NCI-H526 treated with DMSO at 0.1 percent for 48 hours (cell line): ENCODE results near the gene CARS1.

Source experiments
- DNase-seq: peaks from one replicate; lab custom pipeline; 2025; lab: John Stamatoyannopoulos, UW

The CARS1 gene

GRCh38 chr11:3037945-3038271 is 19.3 kb downstream of the CARS1 start:
- DNase-seq = no peak

DNA sequence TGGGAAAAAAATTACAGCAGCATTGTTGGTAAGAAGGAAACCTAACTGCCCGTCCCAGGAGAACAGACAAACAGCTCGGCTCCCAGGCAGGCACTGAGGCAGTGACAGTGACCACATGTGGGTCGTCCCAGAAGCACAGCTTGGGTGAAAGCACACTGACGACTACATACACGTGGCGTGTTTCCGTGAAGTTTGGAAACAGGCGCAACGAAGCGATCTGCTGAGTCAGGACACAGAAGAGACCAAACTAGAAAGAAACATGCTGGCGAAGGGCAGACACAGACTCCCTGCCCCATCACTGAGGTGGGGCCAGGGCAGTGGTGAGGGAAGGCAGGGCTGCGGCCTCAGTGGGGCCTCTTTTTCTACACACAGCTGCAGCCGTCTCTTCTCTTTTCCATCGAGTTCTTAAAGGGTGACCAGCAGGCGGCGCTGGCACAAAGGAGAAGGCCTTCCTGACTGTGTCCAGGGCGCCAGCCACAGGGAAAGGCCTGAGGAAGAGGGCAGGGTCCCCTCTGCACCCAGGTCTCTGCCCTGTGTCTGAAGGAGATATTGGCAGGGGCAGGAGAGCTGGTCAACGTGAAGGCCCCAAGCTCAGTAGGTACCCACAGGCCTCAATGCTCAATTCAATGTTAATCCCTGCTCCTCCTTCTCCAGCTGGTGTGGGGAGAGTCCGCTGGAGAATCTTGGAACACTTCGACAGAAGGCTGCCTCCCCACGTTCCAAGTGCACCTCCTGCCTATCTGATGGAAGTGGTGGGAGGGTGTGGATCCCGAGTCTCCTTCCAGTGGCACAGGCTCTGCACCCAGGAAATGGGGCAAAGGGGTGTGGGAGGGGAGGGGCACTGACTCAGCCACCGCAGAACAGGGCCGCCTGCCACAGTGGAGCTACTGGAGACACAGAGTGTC is 19.9 kb downstream of the CARS1 start:
- peak; percentile 40 for DNase-seq

GRCh38 chr11:3036419-3036818 is 20.8 kb downstream of the CARS1 start:
- DNase-seq = no peak

GRCh38 chr11:3035333-3035732 is 21.9 kb downstream of the CARS1 start:
- DNase-seq = no peak

DNA sequence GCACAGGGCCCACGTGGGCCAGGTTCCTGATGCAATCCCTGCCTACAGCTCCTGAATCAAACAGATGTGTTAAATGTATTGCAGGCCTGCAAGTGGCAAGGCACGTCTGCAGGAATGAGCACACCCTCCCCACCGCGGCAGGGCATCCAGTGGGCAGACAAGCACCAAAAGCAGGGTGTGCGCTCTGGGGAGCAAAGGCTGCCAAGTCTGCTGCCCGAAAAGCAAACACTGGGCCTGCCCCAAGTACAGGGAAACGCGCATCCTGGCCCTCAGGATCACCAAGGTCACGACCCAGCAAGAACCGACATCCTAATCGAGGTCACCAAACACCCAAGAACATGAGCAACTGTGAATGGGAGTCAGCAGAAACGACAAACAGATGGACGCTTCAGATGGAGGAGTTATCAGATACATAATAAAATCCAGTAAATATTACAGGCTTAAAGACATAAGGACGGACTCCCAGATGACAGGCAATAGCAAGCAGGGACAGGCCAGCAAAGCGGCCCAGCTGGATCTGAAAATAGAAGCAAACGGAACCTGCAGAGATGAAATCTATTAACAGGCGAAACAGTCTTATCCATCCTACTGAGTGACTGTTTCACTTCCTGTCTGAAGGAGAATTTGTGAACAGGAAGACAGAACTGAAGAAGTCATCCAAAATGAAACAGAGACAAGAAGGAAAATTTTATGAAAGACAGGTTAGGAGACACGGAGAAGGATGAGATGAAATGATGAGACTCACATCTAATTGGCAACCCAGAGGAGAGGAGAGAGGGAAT is 26.7 kb downstream of the CARS1 start:
- DNase-seq = no peak

DNA sequence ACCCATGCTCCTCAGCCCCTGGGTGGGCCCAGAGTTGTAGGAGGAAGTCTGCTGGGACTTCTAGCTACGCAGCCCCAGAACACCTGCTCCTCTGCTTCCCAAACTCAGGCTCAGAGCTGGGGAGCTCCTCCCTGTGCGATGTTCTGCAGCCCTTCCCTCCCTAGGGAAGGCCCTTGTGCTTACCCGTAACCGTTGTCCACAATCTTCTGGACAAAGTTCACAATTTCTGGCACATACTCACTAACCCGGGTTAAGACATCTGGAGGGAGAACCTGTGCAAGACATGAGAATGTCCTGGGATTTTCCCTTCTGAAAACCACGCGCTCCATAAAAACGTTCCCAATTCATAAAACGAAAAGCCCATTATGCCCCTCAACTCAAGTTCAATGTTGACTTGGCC is 28.4 kb downstream of the CARS1 start:
- DNase-seq = no peak

GRCh38 chr11:3026803-3027202 is 30.4 kb downstream of the CARS1 start:
- DNase-seq = no peak

DNA sequence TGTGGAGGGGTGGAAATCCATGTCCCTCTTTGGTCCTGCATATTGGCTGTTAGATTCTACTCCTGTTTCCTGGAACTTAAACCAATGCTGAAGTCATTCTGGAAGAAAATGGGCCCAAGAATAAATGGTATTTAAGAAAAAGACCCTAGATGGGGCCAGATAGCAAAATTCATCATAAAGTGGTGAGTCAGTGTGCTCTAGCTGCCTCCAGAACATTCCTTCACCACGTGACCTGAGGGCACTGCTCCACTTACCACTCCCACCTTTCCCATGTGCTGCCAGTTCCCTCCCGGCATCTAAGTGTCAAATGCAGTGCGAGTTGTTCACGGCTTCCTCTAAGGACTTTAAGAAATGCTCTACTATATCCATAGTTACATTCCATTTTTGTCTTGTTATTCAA is 34.2 kb downstream of the CARS1 start:
- no peak for DNase-seq

- DNase-seq = no peak
These were observed 34.8 kb downstream of the CARS1 start for GRCh38 chr11:3022300-3022967.

DNA sequence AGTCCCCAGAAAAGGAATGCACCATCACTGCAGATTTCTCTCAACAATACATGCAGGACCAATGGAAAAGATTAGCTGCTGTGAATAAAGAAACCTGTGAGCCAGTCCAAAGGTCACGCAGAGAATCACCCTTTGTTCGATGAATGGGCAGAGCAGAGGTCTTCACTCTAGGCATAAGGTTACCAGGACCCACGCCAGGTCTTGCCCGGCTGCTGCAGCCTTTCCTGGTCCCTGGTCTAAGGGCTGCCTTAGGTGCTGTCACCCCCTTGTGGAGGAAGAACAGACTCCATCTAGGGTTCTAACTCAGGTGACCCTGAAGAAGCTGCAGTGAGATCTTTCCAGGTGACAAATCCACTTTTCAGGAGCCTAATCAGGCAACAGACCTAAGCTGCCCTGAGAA is 36.1 kb downstream of the CARS1 start:
- peak; percentile 50 for DNase-seq

GRCh38 chr11:3020011-3020410 is 37.2 kb downstream of the CARS1 start:
- no peak for DNase-seq

DNA sequence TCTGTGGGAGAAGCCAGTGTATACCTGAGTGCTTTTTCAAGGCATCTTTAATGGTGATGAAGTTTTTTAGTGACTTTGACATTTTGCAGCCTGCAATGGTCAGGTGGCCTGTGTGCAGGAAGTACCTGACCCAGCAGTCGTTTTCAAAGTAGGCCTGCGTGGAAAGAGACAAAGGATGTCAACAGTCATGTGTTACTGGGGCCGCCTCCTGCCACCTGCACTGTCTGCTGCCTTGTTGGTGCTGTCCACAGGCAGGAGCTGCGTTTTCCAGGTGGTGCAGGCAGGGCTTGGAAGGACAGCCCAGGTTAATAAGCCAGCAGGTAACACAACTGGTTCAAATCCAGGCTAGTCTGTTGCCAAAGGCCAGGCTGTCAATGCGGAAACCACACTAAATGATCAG is 38.6 kb downstream of the CARS1 start:
- no peak for DNase-seq

DNA sequence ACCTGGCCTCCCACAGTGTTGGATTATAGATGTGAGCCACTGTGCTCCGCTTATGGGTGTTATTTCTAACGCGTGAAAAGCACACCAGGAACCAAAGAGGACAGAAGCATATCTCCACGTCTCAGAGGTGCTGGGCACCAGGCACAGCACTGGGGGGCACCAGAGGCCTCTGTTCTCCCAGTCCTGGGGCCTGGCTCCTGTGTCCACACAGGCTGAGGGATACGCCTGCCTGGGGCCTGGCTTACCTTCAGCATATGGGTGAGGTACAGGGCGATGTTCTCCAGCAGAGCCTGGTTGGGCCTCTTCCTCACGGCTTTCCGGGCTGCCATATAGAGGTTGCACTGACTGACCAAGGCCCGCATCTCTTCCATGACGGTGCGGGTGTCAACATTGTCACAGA is 40.4 kb downstream of the CARS1 start:
- no peak for DNase-seq

DNA sequence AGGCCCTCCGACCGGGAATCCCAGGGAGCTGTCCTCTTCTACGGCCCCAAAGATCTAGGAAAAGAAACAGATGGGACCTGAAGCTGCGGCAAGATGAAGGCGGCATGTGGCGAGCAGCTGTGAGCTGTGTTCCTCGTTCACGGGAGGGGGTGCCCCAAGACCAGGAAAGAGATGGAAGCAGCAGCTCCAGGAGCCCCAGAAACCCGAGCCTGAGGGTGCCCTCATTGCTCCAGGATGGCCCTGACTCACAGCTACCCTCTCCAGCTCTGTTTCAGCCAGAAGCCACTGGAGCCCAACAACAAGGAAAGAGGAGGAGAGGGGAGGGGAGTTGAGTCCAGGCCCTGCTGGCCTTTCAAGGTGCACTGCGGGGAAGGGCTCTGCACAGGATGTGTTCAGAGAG is 41.4 kb downstream of the CARS1 start:
- DNase-seq = no peak

GRCh38 chr11:3014943-3015342 is 42.3 kb downstream of the CARS1 start:
- no peak for DNase-seq

DNA sequence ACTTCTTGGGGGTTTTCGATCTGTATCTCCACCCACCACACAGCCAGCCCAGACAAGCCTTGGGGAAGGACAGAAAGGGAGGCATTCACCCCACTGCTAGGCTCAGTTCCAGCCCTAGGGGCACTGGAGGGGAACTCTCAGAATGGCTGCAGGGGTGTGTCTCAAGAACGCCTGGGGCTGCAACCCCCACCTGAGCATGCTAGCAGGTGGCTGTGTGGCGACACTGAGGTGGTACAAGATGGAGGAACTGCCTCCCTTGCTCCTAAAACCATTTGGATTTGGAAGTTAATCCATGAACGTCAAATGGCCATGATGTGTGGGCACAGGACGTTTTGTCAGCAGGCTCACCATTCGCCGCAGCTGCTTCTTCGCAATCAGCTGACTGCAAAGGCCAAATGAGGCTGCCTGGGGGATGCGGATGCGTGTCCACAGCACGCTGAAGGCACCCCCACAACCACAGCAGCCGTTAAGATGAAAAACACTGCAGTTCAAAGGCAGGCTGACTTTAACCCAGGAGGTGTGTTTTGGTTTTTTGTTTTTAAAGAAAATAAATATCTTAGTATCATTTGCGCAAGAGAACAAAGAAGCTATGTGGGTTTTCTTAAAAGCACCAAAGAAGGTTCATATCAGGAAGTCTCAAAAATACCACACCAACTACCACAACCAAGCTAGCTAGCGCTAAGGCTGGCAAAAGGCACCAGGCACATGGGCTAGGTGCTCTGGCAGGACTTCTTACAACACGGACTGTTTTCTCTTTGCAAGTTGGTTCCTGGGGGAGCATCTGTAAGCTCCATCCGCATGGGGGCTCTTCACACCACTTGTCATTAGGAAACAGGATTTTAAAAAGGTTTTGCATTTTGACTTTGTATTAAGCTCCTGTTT is 42.9 kb downstream of the CARS1 start:
- DNase-seq = no peak

GRCh38 chr11:3011891-3012885 is 45.0 kb downstream of the CARS1 start:
- no peak for DNase-seq

DNA sequence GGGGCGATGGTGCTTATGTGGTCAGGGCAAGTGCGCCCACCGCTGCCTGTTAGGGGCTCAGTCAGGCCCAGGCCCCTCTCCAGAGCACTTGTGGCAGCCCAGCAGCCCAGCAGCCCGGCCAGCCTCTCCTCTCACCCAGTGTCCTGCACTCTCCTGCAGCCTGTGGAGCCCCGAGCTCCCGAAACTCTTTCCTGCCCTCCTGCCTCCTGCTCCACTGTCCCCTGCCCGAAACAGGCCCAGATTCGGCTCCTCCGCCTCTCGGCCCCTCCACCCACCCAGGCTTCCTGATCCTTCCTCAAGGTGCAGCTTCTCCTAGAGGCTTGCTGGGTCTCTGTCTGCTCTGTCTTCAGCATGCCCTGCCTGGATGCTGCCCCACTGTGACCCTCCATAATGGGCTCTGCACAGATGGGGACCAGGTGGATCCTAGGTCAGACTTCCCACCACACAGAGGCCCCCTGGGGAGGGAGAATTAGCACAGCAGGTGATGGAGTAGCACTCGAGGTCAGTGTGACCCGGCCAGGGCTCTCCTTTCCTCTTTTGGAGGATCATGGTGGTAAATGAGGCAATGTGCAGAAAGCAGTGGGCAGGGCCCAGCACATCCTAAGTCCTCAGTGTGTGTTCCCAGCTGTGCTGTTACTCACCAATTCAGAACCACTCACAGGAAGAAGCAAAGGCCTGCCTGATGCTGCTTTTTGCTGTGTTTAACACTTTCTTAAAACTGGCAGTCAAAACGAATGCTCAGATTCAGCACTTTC is 46.5 kb downstream of the CARS1 start:
- DNase-seq = no peak

GRCh38 chr11:3010004-3010403 is 47.2 kb downstream of the CARS1 start:
- no peak for DNase-seq

DNA sequence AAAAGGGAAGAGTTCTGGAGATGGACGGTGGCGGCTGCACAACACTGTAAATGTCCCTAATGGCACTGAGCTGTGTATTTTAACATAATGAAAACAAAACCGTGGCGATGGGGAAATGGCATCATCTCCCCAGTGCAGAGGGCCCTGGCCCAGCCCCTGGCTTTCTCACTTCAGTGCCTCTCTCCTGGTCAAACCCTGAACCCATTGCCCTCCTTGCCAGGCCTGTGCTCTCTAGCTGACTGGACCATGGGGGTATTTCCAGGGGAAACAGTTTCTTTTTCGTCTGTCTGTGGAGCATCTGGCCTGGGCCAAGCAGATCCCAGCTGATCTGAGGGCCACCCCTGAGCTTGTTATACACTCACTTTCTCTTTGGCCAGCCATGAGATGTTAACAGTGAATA is 47.7 kb downstream of the CARS1 start:
- no peak for DNase-seq
